Esophagus squamous epithelium (tissue), 5 donors: ENCODE results near the gene C1orf53. TPM values are rescaled to one million over a fixed set of nuclear protein-coding genes. Genes with fewer than 3 reads are reported as not detected.
A peak's percentile ranks its signal among the peaks of the same experiment; 100 is the strongest.

ENCODE experiments used
- DNase-seq: peaks from one replicate; lab custom pipeline; 2025; lab: John Stamatoyannopoulos, UW
- H3K27ac ChIP-seq, 4 donors: fragments of 200-600 bp; sonication (generic); one replicate each; pipeline ENCODE4 v1.5.1; 2016 to 2019; ENCODE audit warnings: mild to moderate bottlenecking in 1 of 4
- H3K27me3 ChIP-seq, 4 donors: fragments of 200-600 bp; sonication (generic); 1 replicate in 3 of 4; 2 replicates in 1 of 4; pipeline versions ENCODE4 v1.5.1 to v1.6.0; 2017 to 2021; ENCODE audit warnings: antibody characterized with exemption in 1 of 4
- H3K36me3 ChIP-seq, 3 donors: fragments of 200-600 bp; sonication (generic); one replicate each; pipeline ENCODE4 v1.5.1; 2016 to 2019
- H3K4me1 ChIP-seq, 3 donors: fragments of 200-600 bp; sonication (generic); one replicate each; pipeline ENCODE4 v1.5.1; 2017 to 2019
- H3K4me3 ChIP-seq, 4 donors: fragments of 200-600 bp; sonication (generic); 1 replicate in 3 of 4; 2 replicates in 1 of 4; pipeline ENCODE4 v1.5.1; 2016 to 2019; ENCODE audit warnings: mild to moderate bottlenecking in 2 of 4, moderate library complexity in 1 of 4
- H3K9me3 ChIP-seq, 3 donors: fragments of 200-600 bp; sonication (generic); one replicate each; pipeline ENCODE4 v1.5.1; 2016 to 2019
- POLR2A ChIP-seq, 4 donors: fragments of 450-650 bp; IDR thresholded peaks; one replicate each; pipeline ENCODE4 v1.6.1; 2017; ENCODE audit warnings: antibody characterized with exemption in 4 of 4, mild to moderate bottlenecking in 4 of 4, moderate library complexity in 3 of 4
- WGBS, 2 donors: methylation state at CpG; one replicate each; pipeline ENCODE4 v1.1.5; 2018; 5-methylcytosine and 5-hydroxymethylcytosine counted together
- intact Hi-C: fragments of 100-400 bp; cut with DNase I; formaldehyde crosslinking; loops from one replicate; pipeline ENCODE4 v1.15.0; 2022
- total RNA-seq, 4 donors: library from RNA; depleted of rRNA; stranded (reverse); fragments of >200 nt; gene quantifications; one replicate each; pipeline ENCODE4 v1.1.0, GENCODE V29; 2016
- TF ChIP-seq, protein P1 (sequence below), 6 experiments: fragments of 450-650 bp in 4 of 6; fragments of 200-600 bp in 2 of 6; sonication (generic) in 2 of 6; IDR thresholded peaks; one replicate each; pipeline ENCODE4 v1.5.1; 2016 to 2019; ENCODE audit warnings: antibody characterized with exemption in 6 of 6, mild to moderate bottlenecking in 4 of 6, moderate library complexity in 4 of 6
- donor health status: DM: yes; HTN: yes; CAD: no.

The C1orf53 gene
- total RNA-seq, 4 donors from 2014 or later, result 3.4 to 7.2 TPM; not detected in 2

DNA sequence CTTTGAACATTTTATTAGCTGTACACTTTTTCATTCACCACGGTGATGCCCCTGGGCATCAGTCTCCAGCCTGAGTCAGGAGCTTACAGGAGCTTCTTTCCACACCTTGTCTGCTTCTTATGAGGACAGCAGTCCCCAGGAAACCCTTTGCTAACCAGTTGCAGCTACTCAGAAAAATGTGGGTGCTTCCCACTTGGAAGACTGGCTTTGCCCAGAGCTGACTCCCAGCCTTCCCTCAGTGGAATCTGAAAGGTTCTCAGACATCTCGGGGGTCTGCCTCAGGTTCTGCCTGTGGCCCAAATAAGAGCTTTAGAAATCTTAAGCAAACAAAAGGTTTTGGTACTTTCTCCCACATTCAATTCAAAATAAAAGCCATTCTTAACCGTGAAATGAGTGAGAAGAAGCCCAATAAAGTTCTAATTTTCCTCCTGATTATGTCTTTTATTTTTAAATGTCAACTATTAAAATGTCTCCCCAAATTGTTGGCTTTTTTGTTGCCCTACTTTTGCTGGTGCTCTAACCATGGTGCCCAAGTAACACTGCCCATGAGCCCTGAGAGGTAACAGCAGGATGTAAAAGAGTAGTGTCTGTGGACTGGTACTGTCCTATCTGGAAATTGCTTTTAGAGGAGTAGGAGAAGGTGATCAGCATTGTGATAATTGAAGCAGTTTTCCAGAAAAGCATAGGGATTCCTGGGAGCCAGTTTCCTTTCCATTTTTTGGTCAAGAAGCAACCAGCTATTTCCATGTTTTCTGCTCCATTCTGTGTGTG lies 5.6 kb downstream of the C1orf53 start:
- DNase-seq, result no peak
- no peak for TF ChIP-seq POLR2A (IDR thresholded peaks at IDR 0.05)
- TF ChIP-seq, protein P1, sequence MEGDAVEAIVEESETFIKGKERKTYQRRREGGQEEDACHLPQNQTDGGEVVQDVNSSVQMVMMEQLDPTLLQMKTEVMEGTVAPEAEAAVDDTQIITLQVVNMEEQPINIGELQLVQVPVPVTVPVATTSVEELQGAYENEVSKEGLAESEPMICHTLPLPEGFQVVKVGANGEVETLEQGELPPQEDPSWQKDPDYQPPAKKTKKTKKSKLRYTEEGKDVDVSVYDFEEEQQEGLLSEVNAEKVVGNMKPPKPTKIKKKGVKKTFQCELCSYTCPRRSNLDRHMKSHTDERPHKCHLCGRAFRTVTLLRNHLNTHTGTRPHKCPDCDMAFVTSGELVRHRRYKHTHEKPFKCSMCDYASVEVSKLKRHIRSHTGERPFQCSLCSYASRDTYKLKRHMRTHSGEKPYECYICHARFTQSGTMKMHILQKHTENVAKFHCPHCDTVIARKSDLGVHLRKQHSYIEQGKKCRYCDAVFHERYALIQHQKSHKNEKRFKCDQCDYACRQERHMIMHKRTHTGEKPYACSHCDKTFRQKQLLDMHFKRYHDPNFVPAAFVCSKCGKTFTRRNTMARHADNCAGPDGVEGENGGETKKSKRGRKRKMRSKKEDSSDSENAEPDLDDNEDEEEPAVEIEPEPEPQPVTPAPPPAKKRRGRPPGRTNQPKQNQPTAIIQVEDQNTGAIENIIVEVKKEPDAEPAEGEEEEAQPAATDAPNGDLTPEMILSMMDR (IDR thresholded peaks at IDR 0.05), result no peak
- WGBS, 2 donors, result 42 to 48% methylated on average over 3 of the region's 3 CpGs
- Histone ChIP-seq H3K9me3 (no peaks in the 10 kb centered on the region), H3K4me3 (no peak overlapping the region), H3K4me1 (peaks cover 27 to 49% (median 30%) of the 10 kb centered on the region in 3 donors), H3K36me3 (no peaks in the 10 kb centered on the region), H3K27me3 (peaks cover 14 to 100% (median 44%) of the 10 kb centered on the region in 4 donors), H3K27ac (no peak overlapping the region)
- intact Hi-C loops, result no loop called here

DNA sequence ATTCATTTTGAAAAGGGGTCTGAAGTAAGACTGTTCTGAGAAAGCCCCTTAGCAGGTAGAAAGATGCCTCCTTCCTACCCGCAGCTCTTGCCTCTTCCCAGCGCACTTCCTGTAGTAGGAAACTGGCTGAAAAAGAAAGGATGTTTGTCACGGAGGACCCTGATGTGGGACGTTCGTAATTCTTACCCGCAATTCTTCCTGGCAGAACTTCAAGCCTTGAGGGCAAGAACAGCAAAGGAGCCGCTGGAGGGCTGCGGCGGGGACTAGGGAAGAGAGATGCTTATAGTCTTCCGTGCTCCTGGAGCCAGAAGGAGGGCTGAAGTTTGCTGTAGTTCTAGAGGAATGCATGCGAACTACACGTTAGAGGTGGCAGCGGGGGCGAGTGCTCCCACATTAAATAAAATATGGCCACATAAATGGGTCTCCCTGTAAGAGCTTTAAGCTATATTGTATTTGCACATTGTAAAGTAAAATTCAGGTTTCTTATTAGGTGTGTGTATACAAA lies 6.3 kb downstream of the C1orf53 start:
- Histone ChIP-seq H3K27me3 (peaks cover 14 to 100% (median 51%) of the 10 kb centered on the region in 4 donors), H3K27ac (no peak overlapping the region), H3K4me1 (peaks cover 32 to 51% (median 33%) of the 10 kb centered on the region in 3 donors), H3K9me3 (no peaks in the 10 kb centered on the region), H3K36me3 (no peaks in the 10 kb centered on the region), H3K4me3 (no peak overlapping the region)
- DNase-seq, result no peak
- 17 to 23% methylated on average over 10 to 12 of the region's 14 CpGs for WGBS, 2 donors
- intact Hi-C loops, result no loop called here
- no peak for TF ChIP-seq POLR2A (IDR thresholded peaks at IDR 0.05)
- TF ChIP-seq, protein P1 (IDR thresholded peaks at IDR 0.05), result no peak

DNA sequence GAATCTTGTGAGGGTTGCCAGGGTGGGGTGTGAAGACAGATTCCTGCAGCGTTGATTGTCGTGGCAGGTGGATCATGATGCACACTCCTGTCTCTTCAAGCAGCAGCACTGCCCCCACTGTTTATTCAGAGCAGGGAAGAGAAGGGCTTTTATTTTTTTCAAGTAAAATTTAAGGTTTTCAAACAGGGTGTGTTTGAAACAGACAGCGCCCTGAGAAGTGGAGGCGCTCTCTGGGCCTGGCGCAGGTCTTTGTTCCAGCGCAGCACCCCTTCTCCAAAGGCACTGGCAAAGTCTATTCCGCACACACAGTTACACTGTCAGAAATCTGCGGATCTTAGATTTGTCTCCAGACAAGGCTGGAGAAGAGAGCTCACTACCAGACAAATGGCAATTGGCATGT lies 7.0 kb downstream of the C1orf53 start:
- no peak for TF ChIP-seq POLR2A (IDR thresholded peaks at IDR 0.05)
- TF ChIP-seq, protein P1 (IDR thresholded peaks at IDR 0.05), result no peak

DNA sequence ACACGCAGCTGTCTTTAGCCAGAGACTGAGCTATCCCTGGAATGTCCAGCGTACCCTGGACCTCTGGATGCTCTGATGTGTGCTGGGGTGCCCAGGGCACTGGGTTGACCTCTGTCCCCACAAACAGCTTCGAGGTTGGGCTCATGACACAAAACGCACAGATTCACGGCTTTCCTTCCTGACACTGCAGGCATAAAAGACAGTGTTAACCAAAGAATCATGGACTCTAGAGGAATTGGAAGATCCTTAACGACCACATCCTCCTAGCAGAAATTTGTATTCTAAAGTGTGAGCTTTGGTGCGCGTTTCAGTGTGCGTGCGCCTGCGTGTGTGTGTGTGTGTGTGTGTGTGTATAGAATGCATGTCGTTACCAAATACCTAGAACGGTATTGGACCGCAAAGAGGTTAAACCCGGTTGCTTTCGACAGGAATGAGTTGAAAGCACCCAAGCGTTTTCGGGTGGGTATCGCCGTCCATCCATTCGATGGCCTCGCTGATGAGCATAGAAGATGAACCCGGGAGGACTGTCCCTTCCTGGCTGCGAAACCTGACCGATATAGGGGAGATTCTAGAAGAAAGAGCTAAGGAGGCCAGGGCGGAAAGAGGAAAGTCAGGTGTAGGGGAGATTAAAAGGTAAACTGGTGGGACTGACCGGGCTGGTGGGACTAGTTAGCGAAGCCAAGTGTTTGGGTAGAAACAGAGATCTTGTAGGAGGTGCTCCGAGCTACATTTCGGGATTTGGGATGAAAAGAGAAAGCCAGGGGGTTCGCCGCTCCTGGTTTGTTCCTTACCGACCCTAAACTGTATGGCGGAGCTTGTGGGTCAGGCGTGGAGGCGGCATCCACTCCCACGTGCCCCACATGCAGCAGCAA lies 7.9 kb downstream of the C1orf53 start:
- H3K9me3 ChIP-seq, result no peaks in the 10 kb centered on the region
- intact Hi-C loops, result no loop called here
- no peaks in the 10 kb centered on the region for H3K36me3 ChIP-seq
- H3K27me3 ChIP-seq, result peaks cover 14 to 100% (median 64%) of the 10 kb centered on the region in 4 donors
- peak overlapping the region in 2 of 4 donors; percentile 16 to 46 for H3K4me3 ChIP-seq
- H3K4me1 ChIP-seq, result peaks cover 32 to 59% (median 33%) of the 10 kb centered on the region in 3 donors
- TF ChIP-seq, protein P1 (IDR thresholded peaks at IDR 0.05), result no peak
- no peak for TF ChIP-seq POLR2A (IDR thresholded peaks at IDR 0.05)
- WGBS, 2 donors, result 7 to 12% methylated on average over 31 to 36 of the region's 37 CpGs
- H3K27ac ChIP-seq, result no peak overlapping the region
- no peak for DNase-seq

More for the DNA sequence above, 7.0 kb downstream of the C1orf53 start:
- H3K36me3 ChIP-seq, result no peaks in the 10 kb centered on the region
- no peak overlapping the region for H3K27ac ChIP-seq
- H3K4me3 ChIP-seq, result no peak overlapping the region
- H3K27me3 ChIP-seq, result peaks cover 14 to 100% (median 55%) of the 10 kb centered on the region in 4 donors
- intact Hi-C loops, result no loop called here
- no peak for DNase-seq
- WGBS, 2 donors, result 2 to 25% methylated on average over 4 to 6 of the region's 8 CpGs
- no peaks in the 10 kb centered on the region for H3K9me3 ChIP-seq
- peaks cover 32 to 56% (median 33%) of the 10 kb centered on the region in 3 donors for H3K4me1 ChIP-seq
